Measurements from ENCODE around the gene PDPR. TPM values are rescaled to one million over a fixed set of nuclear protein-coding genes. Genes with fewer than 3 reads are reported as not detected.

Gene PDPR
- total and polyA plus RNA-seq, 2 of the 8 experiments (the other 6 are each of a cell fraction or from before 2014, with no cell fraction given): 40.2 to 43.1 TPM

- Histone ChIP-seq H3K4ac (replicated peaks; ENCODE audit: insufficient read length, low read depth, low read length) (no peak overlapping the region), H3K4me3 (ENCODE audit: extremely low read depth in 1 of 4, insufficient read depth in 2 of 4, low read depth in 3 of 4, low read length in 4 of 4) (no peak overlapping the region), H3K23ac (ENCODE audit: insufficient read length) (no peak overlapping the region), H3K56ac (replicated peaks; ENCODE audit: insufficient read length, low read depth, low read length) (no peak overlapping the region), H2BK12ac (ENCODE audit: low read depth, low read length) (no peak overlapping the region), H4K91ac (replicated peaks; ENCODE audit: insufficient read length, low read length) (no peak overlapping the region), H3K4me2 (ENCODE audit: insufficient read depth in 1 of 2, low read depth in 2 of 2, low read length in 2 of 2) (no peak overlapping the region), H3K18ac (ENCODE audit: extremely low read depth, low read length) (no peak overlapping the region), H3K27me3 (replicated peaks in 1 of 4; ENCODE audit: control insufficient read depth in 3 of 4, extremely low read depth in 1 of 4, insufficient read depth in 3 of 4, low read length in 3 of 4) (no peaks in the 10 kb centered on the region), H3K36me3 (ENCODE audit: control insufficient read depth in 2 of 4, insufficient read depth in 4 of 4, low read length in 3 of 4) (peaks cover 25 to 63% (median 47%) of the 10 kb centered on the region in 4 experiments), H4K5ac (ENCODE audit: insufficient read length, low read depth, low read length) (no peak overlapping the region), H2AFZ (ENCODE audit: low read length) (no peak overlapping the region), H2BK5ac (ENCODE audit: low read depth, low read length) (no peak overlapping the region), H3K4me1 (replicated peaks in 1 of 4; ENCODE audit: control insufficient read depth in 3 of 4, insufficient read depth in 4 of 4, low read length in 3 of 4) (no peaks in the 10 kb centered on the region), H3K79me2 (ENCODE audit: control insufficient read depth in 1 of 2, insufficient read depth in 2 of 2, low read length in 2 of 2) (no peaks in the 10 kb centered on the region), H4K8ac (ENCODE audit: extremely low read depth, insufficient read depth, low read length) (no peak overlapping the region), H3K79me1 (ENCODE audit: low read depth, low read length) (no peaks in the 10 kb centered on the region), H4K20me1 (replicated peaks in 1 of 2; ENCODE audit: control insufficient read depth in 1 of 2, insufficient read depth in 2 of 2, low read length in 2 of 2) (peaks cover 0 to 2% of the 10 kb centered on the region in 2 experiments), H2BK20ac (ENCODE audit: low read length) (no peak overlapping the region), H3K14ac (ENCODE audit: insufficient read length) (no peak overlapping the region), H2BK120ac (replicated peaks; ENCODE audit: low read depth, low read length) (no peak overlapping the region), H3K27ac (ENCODE audit: low read depth, low read length) (no peak overlapping the region), H3K9ac (replicated peaks in 1 of 4; ENCODE audit: extremely low read depth in 1 of 4, low read depth in 3 of 4, low read length in 3 of 4) (no peak overlapping the region), H2BK15ac (ENCODE audit: low read length) (no peak overlapping the region), H2AK5ac (ENCODE audit: low read depth, low read length) (no peak overlapping the region), H3K23me2 (ENCODE audit: low read depth, low read length) (no peaks in the 10 kb centered on the region), H3K9me3 (ENCODE audit: insufficient read depth in 2 of 2, low read depth in 1 of 2, low read length in 1 of 2) (no peaks in the 10 kb centered on the region)
- FAIRE-seq: no peak
- DNase-seq (ENCODE audit: low read depth in 1 of 2, low spot score in 2 of 2): no peak
- WGBS, 2 experiments (ENCODE audit: extremely low coverage in 1 of 2, insufficient coverage in 1 of 2, insufficient read length in 1 of 2, insufficient replicate concordance in 2 of 2, low coverage in 1 of 2, low lambda C conversion rate in 2 of 2, missing lambda C conversion rate in 1 of 2): 96% methylated on average over 2 of the region's 2 CpGs; no CpG with 5 or more reads in 1 of the 2 experiments
- POLR2A ChIA-PET (ENCODE audit: partially characterized antibody): interaction anchor here (0.6 to 1.0 kb wide), 2 partner anchors 9 to 11 kb away, joined by 3 to 4 read pairs; no protein-coding TSS in a partner anchor
- CTCF ChIA-PET (ENCODE audit: partially characterized antibody): interaction anchor here (0.8 to 2.3 kb wide), 6 partner anchors 8 to 214 kb away, joined by 3 to 10 read pairs (median 3); no protein-coding TSS in a partner anchor
- TF ChIP-seq RXRA (IDR thresholded peaks at IDR 0.05; ENCODE audit: insufficient read depth, low read depth, low read length) (no peak), SP4 (IDR thresholded peaks at IDR 0.05; ENCODE audit: low read length) (no peak), ATF2 (IDR thresholded peaks at IDR 0.05; ENCODE audit: low read length) (no peak), CTCF (IDR thresholded peaks at IDR 0.05; ENCODE audit: control extremely low read depth in 1 of 3, insufficient read depth in 1 of 3, low read depth in 1 of 3, low read length in 3 of 3) (no peak), NANOG (IDR thresholded peaks at IDR 0.05; ENCODE audit: insufficient read depth, low read depth, low read length, poor library complexity, severe bottlenecking) (no peak), YY1 (IDR thresholded peaks at IDR 0.05; ENCODE audit: low read depth, low read length) (no peak), FOSL1 (IDR thresholded peaks at IDR 0.05; ENCODE audit: insufficient read depth, low read depth, low read length) (no peak), POLR2AphosphoS5 (IDR thresholded peaks at IDR 0.05; ENCODE audit: low read depth, low read length) (no peak), GABPA (IDR thresholded peaks at IDR 0.05; ENCODE audit: borderline replicate concordance, insufficient read depth, low read length) (no peak), CBX5 (IDR thresholded peaks at IDR 0.05; ENCODE audit: low read depth, low read length) (no peak)
Observed at GRCh38 chr16:70151391-70151790, 37.3 kb downstream of the PDPR start.
